NB4 (cell line): ENCODE data around the gene SERPINH1.

Experiments used
- DNase-seq: peaks from one replicate; pipeline ENCODE4 v3.0.0; 2010; ENCODE audit warnings: low read depth
- H3K4me3 ChIP-seq: one replicate; pipeline ENCODE4 v1.5.1; 2011; ENCODE audit warnings: mild to moderate bottlenecking, low read depth, low read length, moderate library complexity
- MYC ChIP-seq: IDR thresholded peaks from 2 replicates; pipeline ENCODE4 v1.6.1; 2011; ENCODE audit warnings: low read depth, low read length
- POLR2A ChIP-seq: IDR thresholded peaks from 2 replicates; pipeline ENCODE4 v1.6.1; 2011; ENCODE audit warnings: mild to moderate bottlenecking; ENCODE audit not compliant: insufficient read length; ENCODE audit errors: extremely low read depth
- TF ChIP-seq, protein P1 (sequence below): IDR thresholded peaks from 2 replicates; pipeline ENCODE4 v1.6.1; 2011; ENCODE audit warnings: low read depth, low read length
- TF ChIP-seq, protein P2 (sequence below): IDR thresholded peaks from one replicate; pipeline ENCODE4 v1.5.1; 2012; ENCODE audit warnings: low read depth, low read length

SERPINH1 gene

DNA sequence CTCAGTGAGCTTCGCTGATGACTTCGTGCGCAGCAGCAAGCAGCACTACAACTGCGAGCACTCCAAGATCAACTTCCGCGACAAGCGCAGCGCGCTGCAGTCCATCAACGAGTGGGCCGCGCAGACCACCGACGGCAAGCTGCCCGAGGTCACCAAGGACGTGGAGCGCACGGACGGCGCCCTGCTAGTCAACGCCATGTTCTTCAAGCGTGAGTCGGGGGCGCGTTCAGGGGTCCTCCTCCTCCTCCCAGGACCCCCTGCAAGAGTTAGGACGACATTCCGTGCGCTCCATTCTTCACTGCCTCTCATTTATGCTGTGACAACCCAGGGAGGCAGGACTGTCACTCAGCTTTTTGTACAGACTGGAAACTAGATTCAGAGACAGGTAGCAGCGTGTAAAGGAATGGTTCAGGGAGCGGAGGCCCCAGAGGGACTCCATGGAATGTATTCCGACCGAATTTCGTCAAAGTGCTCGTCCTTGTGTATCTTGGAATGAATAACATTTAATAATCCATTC lies 4.8 kb downstream of the SERPINH1 start:
- H3K4me3 ChIP-seq: no peak overlapping the region
- no peak for TF ChIP-seq MYC
- TF ChIP-seq, protein P1, sequence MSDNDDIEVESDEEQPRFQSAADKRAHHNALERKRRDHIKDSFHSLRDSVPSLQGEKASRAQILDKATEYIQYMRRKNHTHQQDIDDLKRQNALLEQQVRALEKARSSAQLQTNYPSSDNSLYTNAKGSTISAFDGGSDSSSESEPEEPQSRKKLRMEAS: no peak
- no peak for TF ChIP-seq POLR2A
- TF ChIP-seq, protein P2, sequence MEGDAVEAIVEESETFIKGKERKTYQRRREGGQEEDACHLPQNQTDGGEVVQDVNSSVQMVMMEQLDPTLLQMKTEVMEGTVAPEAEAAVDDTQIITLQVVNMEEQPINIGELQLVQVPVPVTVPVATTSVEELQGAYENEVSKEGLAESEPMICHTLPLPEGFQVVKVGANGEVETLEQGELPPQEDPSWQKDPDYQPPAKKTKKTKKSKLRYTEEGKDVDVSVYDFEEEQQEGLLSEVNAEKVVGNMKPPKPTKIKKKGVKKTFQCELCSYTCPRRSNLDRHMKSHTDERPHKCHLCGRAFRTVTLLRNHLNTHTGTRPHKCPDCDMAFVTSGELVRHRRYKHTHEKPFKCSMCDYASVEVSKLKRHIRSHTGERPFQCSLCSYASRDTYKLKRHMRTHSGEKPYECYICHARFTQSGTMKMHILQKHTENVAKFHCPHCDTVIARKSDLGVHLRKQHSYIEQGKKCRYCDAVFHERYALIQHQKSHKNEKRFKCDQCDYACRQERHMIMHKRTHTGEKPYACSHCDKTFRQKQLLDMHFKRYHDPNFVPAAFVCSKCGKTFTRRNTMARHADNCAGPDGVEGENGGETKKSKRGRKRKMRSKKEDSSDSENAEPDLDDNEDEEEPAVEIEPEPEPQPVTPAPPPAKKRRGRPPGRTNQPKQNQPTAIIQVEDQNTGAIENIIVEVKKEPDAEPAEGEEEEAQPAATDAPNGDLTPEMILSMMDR: no peak
- no peak for DNase-seq

DNA sequence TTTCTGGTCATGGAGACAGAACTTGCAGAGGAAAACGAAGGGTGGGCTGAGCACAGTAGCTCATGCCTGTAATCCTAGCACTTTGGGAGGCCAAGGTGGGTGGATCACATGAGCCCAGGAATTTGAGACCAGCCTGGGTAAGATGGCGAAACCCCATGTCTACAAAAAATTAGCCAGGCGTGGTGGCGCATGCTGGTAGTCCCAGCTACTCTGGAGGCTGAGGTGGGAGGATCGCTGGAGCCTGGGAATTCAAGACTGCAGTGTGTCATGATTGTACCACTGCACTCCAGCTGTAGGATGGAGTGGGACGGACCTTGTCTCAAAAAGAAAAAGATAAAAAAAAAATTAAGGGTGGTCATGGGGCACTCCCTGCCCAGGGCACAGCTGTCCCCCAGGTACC lies 5.9 kb downstream of the SERPINH1 start:
- no peak overlapping the region for H3K4me3 ChIP-seq
- DNase-seq: no peak
- no peak for TF ChIP-seq MYC
- TF ChIP-seq, protein P2: no peak
- no peak for TF ChIP-seq POLR2A
- TF ChIP-seq, protein P1: no peak

DNA sequence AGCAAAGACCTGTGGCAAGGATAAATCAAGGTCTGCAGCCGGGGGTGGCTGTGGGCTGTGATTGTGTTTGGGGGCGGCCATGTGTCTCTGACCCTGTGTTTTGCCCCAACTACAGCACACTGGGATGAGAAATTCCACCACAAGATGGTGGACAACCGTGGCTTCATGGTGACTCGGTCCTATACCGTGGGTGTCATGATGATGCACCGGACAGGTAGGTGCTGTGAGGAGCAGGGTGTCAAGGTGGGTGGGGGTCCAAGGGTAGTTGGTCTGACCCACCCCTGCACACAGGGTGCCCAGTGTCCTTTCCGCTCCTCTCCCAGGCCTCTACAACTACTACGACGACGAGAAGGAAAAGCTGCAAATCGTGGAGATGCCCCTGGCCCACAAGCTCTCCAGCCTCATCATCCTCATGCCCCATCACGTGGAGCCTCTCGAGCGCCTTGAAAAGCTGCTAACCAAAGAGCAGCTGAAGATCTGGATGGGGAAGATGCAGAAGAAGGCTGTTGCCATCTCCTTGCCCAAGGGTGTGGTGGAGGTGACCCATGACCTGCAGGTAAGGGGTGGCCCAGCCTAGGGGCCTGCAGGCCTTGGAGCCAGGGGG lies 6.7 kb downstream of the SERPINH1 start:
- H3K4me3 ChIP-seq: no peak overlapping the region
- no peak for DNase-seq
- TF ChIP-seq, protein P2: no peak
- TF ChIP-seq, protein P1: no peak
- TF ChIP-seq POLR2A (no peak), MYC (no peak)

DNA sequence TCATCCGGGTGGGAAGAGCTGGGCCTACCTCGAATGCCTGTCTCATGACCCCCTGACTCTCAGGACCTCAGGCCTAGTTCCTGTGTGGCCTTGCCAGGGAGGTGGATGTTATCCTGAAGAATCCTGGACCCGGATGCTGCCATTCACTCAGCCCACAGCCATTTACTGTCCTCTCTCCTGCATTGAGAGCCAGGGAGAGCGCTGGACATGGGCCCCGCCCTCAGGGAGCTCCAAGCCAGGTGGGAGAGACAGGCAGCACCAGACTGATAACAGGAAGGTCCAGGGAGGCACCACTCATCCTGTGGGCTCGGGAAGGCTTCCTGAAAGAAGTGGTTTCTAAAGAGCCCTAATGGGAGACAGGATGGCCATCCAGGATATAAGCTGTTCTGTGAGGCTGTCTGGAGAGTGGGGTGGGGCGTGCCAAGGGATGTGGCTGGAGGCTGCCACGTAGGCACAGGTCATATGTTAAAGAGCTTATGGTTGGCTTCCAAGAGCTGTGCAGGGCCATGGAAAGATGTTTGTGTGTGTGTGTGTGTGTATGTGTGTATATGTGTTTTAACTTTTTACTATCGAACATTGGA lies 8.6 kb downstream of the SERPINH1 start:
- TF ChIP-seq MYC (no peak), POLR2A (no peak)
- TF ChIP-seq, protein P1: no peak
- TF ChIP-seq, protein P2: no peak
- no peak overlapping the region for H3K4me3 ChIP-seq
- no peak for DNase-seq

DNA sequence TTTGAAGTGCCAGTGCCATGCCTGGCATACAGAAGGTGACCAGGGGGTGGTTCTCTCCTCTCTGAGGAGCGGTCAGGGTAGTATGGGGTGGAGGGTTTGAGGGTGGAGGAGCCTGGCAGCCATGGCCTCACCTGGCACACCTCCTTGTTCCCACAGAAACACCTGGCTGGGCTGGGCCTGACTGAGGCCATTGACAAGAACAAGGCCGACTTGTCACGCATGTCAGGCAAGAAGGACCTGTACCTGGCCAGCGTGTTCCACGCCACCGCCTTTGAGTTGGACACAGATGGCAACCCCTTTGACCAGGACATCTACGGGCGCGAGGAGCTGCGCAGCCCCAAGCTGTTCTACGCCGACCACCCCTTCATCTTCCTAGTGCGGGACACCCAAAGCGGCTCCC lies 9.6 kb downstream of the SERPINH1 start:
- TF ChIP-seq, protein P1: no peak
- TF ChIP-seq, protein P2: no peak
- TF ChIP-seq POLR2A: no peak
- no peak for TF ChIP-seq MYC
- H3K4me3 ChIP-seq: no peak overlapping the region
- no peak for DNase-seq
